Upper lobe of left lung (tissue), 6 donors: ENCODE data around the gene APH1B. TPM values are rescaled to one million over a fixed set of nuclear protein-coding genes. Genes with fewer than 3 reads are reported as not detected.
A peak's percentile ranks its signal among the peaks of the same experiment; 100 is the strongest.

ENCODE experiments used
- ATAC-seq, 2 donors: fragments of 200-7000 bp; cut with Tn5 transposase; one replicate each; pipeline ENCODE4 v1.9.1; 2022; ENCODE audit warnings: mild to moderate bottlenecking in 2 of 2, moderate library complexity in 2 of 2; ENCODE audit not compliant: low FRiP score in 2 of 2
- DNase-seq, 2 donors: peaks; one replicate each; pipeline ENCODE4 v3.0.0-alpha.2; 2019 to 2020
- H3K27ac ChIP-seq, 4 donors: fragments of 200-600 bp; sonication (generic); one replicate each; pipeline ENCODE4 v1.5.1; 2016 to 2019
- H3K27me3 ChIP-seq, 4 donors: fragments of 200-600 bp; sonication (generic); one replicate each; pipeline ENCODE4 v1.5.1; 2017 to 2019
- H3K36me3 ChIP-seq, 4 donors: fragments of 200-600 bp; sonication (generic); one replicate each; pipeline ENCODE4 v1.5.1; 2016 to 2019
- H3K4me1 ChIP-seq, 4 donors: fragments of 200-600 bp; sonication (generic); one replicate each; pipeline ENCODE4 v1.5.1; 2018 to 2019
- H3K4me3 ChIP-seq, 4 donors: fragments of 200-600 bp; sonication (generic); one replicate each; pipeline ENCODE4 v1.5.1; 2017 to 2019; ENCODE audit warnings: mild to moderate bottlenecking in 2 of 4, moderate library complexity in 1 of 4
- H3K9me3 ChIP-seq, 4 donors: fragments of 200-600 bp; sonication (generic); one replicate each; pipeline ENCODE4 v1.5.1; 2018 to 2019
- CTCF ChIP-seq, 6 experiments: fragments of 450-650 bp in 4 of 6; fragments of 200-600 bp in 2 of 6; sonication (generic) in 2 of 6; IDR thresholded peaks; one replicate each; pipeline ENCODE4 v1.5.1; 2016 to 2019; ENCODE audit warnings: antibody characterized with exemption in 6 of 6
- EP300 ChIP-seq, 4 donors: sonication (generic); formaldehyde crosslinking; IDR thresholded peaks; one replicate each; pipeline ENCODE4 v1.5.1; 2017; ENCODE audit warnings: antibody characterized with exemption in 4 of 4, control low read depth in 2 of 4
- POLR2A ChIP-seq, 4 donors: fragments of 450-650 bp; IDR thresholded peaks; one replicate each; pipeline ENCODE4 v1.5.1; 2016 to 2017; ENCODE audit warnings: antibody characterized with exemption in 4 of 4, mild to moderate bottlenecking in 2 of 4
- POLR2AphosphoS5 ChIP-seq, 2 donors: sonication (generic); formaldehyde crosslinking; IDR thresholded peaks; one replicate each; pipeline ENCODE4 v1.5.1; 2017; ENCODE audit warnings: antibody characterized with exemption in 2 of 2
- whole genome bisulfite sequencing, 2 donors: methylation state at CpG; one replicate each; pipeline ENCODE4 v1.1.5; 2017 to 2018; 5-methylcytosine and 5-hydroxymethylcytosine counted together
- total RNA-seq, 6 donors: library from RNA; depleted of rRNA in 4 of 6; stranded (reverse); fragments of >200 nt in 4 of 6; gene quantifications; one replicate each; pipeline versions ENCODE4 v1.1.0 to v1.2.1, GENCODE V29; 2016 to 2021
- donor health status: DM: no; HTN: no; CAD: no; lungs with moderate emphysema.
- donor health status: DM: no; HTN: yes; CAD: no; lungs with severe emphysema.

Gene APH1B
- total RNA-seq, 6 donors from 2014 or later: 4.9 to 28.9 (median 12.4) TPM

GRCh38 chr15:63321462-63321861 lies 44.1 kb downstream of the APH1B start:
- DNase-seq: peak in 1 of 2 donors; percentile 72
- Histone ChIP-seq H3K4me3 (no peak overlapping the region), H3K27me3 (no peaks in the 10 kb centered on the region), H3K27ac (no peak overlapping the region), H3K36me3 (no peaks in the 10 kb centered on the region), H3K4me1 (no peaks in the 10 kb centered on the region), H3K9me3 (no peaks in the 10 kb centered on the region)
- no peak for ATAC-seq
- 92 to 96% methylated on average over 20 to 28 of the region's 29 CpGs for WGBS, 2 donors
- TF ChIP-seq POLR2AphosphoS5 (IDR thresholded peaks at IDR 0.05): no peak
- TF ChIP-seq POLR2A (IDR thresholded peaks at IDR 0.05): no peak
- TF ChIP-seq CTCF (IDR thresholded peaks at IDR 0.05): no peak
- TF ChIP-seq EP300 (IDR thresholded peaks at IDR 0.05): no peak

DNA sequence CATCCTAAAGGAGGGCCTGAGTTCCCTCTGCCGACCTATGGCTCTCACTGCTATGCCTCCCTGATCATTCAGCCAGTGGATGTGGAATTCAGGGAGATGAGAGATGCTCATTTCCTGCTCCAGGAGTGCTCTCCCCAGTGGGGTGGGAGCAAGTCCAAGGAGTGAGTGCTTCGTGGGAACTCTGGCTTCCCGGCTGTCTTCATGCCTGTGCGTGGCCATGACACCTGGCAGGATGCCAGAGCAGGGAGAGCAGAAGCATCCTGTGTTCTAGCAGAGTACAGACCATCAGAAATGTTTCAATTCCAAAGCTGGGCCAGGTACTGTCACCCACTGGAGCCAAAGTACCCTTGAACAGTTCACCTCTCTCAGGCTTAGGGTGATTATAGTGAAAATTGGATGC lies 45.1 kb downstream of the APH1B start:
- Histone ChIP-seq H3K4me1 (no peaks in the 10 kb centered on the region), H3K27me3 (no peaks in the 10 kb centered on the region), H3K9me3 (no peaks in the 10 kb centered on the region), H3K27ac (no peak overlapping the region), H3K4me3 (no peak overlapping the region), H3K36me3 (no peaks in the 10 kb centered on the region)
- ATAC-seq: no peak
- no peak for DNase-seq
- WGBS, 2 donors: 45 to 81% methylated on average over 1 to 4 of the region's 4 CpGs
- no peak for TF ChIP-seq POLR2A (IDR thresholded peaks at IDR 0.05)
- no peak for TF ChIP-seq EP300 (IDR thresholded peaks at IDR 0.05)
- TF ChIP-seq POLR2AphosphoS5 (IDR thresholded peaks at IDR 0.05): no peak
- TF ChIP-seq CTCF (IDR thresholded peaks at IDR 0.05): no peak

DNA sequence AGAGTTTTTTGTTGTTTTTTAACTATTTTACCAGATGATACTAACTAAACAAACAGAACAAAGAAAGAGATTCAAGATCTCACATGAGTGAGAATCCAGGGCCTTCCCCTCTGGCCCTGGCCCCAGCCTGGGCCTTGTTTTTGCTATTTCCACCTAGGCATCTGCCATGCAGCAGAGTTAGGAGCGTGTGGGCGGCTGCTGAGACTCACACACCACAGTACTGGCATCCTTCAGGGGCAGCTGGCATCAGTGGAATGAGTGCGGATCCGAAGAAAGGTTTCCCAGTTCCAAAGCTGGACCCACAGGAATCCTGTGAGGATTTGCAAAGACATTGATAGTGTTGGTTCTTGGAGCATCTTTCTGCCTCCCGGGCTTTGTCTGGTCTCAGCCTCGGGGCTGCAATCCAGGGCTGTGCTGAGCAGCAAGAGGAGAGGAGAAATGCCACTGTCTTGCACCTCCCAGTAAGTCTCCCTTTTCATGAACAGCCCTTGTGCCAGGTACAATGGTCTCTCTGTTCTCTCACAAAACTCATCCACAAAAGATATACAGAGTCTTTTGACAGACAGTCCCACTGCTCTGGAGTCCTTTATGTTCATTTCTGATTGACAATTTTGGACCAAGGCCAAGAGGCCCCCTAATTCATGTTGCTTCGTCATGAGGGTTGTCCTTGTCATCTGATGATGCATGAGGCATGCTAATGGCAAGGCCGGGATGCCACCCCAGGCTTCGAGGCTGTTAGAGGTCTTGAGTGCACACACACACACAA lies 46.6 kb downstream of the APH1B start:
- no peaks in the 10 kb centered on the region for H3K36me3 ChIP-seq
- no peak overlapping the region for H3K4me3 ChIP-seq
- TF ChIP-seq CTCF (IDR thresholded peaks at IDR 0.05): no peak
- TF ChIP-seq EP300 (IDR thresholded peaks at IDR 0.05): no peak
- no peak for TF ChIP-seq POLR2A (IDR thresholded peaks at IDR 0.05)
- no peak for TF ChIP-seq POLR2AphosphoS5 (IDR thresholded peaks at IDR 0.05)
- no peaks in the 10 kb centered on the region for H3K4me1 ChIP-seq
- H3K27ac ChIP-seq: no peak overlapping the region
- no peak for DNase-seq
- no peak for ATAC-seq
- no peaks in the 10 kb centered on the region for H3K9me3 ChIP-seq
- 83 to 89% methylated on average over 9 of the region's 9 CpGs for WGBS, 2 donors
- H3K27me3 ChIP-seq: no peaks in the 10 kb centered on the region

- ATAC-seq (no peak), DNase-seq (no peak)
- Histone ChIP-seq H3K4me1 (no peaks in the 10 kb centered on the region), H3K9me3 (no peaks in the 10 kb centered on the region), H3K36me3 (no peaks in the 10 kb centered on the region), H3K27me3 (no peaks in the 10 kb centered on the region), H3K4me3 (no peak overlapping the region), H3K27ac (no peak overlapping the region)
- TF ChIP-seq POLR2A (IDR thresholded peaks at IDR 0.05) (no peak), EP300 (IDR thresholded peaks at IDR 0.05) (no peak), POLR2AphosphoS5 (IDR thresholded peaks at IDR 0.05) (no peak), CTCF (IDR thresholded peaks at IDR 0.05) (no peak)
- WGBS, 2 donors: 82 to 90% methylated on average over 7 of the region's 7 CpGs
These were observed 47.4 kb downstream of the APH1B start for GRCh38 chr15:63324770-63325169.
